NCI-H187 treated with DMSO at 0.1 percent for 48 hours (cell line): ENCODE data around the gene TPPP2.
"Not testable (repeated sequence)": the region's sequence is repeated elsewhere in the genome, so short reads cannot be mapped to it uniquely, and the experiment has no call there.

ENCODE experiments used
- DNase-seq: peaks from one replicate; lab custom pipeline; 2025; lab: John Stamatoyannopoulos, UW

TPPP2 gene

GRCh38 chr14:21038441-21039422, 8.7 kb downstream of the TPPP2 start:
- DNase-seq, result no peak

GRCh38 chr14:21039585-21040369, 9.8 kb downstream of the TPPP2 start:
- DNase-seq, result no peak

- DNase-seq, result no peak
Measured at GRCh38 chr14:21040370-21040925, 10.4 kb downstream of the TPPP2 start.

DNA sequence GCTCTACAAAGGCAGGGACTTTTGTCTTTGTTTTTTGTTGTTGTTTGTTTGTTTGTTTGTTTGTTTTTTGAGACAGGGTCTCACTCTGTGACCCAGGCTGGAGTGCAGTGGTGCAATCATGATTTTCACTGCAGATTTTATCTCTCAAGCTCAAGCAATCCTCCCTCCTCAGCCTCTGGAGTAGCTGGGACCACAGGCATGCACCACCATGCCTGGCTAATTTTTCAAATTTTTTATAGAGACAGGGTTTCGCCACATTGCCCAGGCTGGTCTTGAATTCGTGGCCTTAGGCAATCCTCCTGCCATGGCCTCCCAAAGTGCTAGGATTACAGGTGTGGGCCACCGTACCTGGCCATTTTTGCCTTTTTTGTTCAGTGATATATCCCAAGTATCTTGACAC, 10.9 kb downstream of the TPPP2 start:
- not testable (repeated sequence) for DNase-seq

- no peak for DNase-seq
Measured at GRCh38 chr14:21041676-21042433, 11.8 kb downstream of the TPPP2 start, which contains the start of gene RNASE7. RNASE7 (plus strand) TSS chr14:21042362; CDS start chr14:21042993, 631 bp downstream.

DNA sequence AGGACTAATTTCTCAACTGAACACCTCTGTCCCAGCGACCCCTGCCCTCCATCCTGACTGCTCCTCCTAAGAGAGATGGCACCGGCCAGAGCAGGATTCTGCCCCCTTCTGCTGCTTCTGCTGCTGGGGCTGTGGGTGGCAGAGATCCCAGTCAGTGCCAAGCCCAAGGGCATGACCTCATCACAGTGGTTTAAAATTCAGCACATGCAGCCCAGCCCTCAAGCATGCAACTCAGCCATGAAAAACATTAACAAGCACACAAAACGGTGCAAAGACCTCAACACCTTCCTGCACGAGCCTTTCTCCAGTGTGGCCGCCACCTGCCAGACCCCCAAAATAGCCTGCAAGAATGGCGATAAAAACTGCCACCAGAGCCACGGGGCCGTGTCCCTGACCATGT, 12.9 kb downstream of the TPPP2 start:
- DNase-seq, result no peak

- no peak for DNase-seq
Measured at GRCh38 chr14:21043387-21043973, 13.5 kb downstream of the TPPP2 start.

DNA sequence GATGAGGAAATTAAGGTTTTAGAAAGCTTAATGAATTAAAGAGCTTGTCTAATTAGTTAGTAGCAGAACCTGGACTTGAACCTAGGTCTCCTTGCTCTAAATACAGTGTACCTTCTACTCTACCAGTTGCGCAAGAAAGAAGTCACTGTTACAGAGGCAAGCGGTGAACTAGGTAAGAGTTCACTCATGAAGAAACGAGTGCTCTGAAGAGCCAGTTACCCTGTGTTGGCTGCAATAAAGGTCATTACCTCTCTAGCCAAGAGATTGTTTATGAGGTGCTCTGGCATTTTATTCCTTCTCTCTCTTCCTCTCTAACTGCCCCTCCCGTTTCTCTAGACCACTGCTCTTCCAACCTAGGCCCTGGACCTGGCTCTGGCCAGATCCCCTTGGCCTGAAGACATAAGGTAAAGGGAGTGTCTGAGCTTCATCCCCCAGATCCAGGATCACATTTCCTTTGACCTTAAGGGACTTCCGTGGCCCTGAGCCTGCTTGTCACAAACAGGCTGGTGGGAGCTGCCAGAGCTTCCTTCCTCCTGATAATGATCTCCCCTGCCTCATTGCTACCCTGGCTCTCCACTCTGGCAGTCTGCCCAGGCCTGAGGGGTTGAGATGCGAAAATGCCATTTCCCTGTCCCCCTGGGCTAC, 14.1 kb downstream of the TPPP2 start:
- no peak for DNase-seq

GRCh38 chr14:21047378-21047781, 17.4 kb downstream of the TPPP2 start:
- no peak for DNase-seq

DNA sequence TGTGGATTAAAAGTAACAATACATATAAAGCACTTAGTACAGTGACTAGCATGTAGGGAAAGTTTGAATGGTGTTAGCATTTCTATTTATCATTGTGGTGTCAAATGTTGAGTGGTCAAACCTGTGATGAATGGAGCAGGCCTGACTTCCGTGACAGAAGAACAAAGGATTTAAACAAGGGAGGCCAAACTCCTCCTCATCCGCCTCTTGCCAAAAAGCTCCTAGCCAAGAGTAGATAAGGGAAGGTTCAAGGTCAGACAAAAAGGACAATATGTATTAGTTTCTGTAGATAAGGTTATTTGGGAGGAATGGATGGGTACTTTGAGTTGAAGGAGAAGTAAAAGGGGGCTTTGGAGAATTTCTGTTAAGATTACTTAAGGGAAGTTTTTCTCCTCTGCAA, 18.6 kb downstream of the TPPP2 start:
- DNase-seq, result no peak

DNA sequence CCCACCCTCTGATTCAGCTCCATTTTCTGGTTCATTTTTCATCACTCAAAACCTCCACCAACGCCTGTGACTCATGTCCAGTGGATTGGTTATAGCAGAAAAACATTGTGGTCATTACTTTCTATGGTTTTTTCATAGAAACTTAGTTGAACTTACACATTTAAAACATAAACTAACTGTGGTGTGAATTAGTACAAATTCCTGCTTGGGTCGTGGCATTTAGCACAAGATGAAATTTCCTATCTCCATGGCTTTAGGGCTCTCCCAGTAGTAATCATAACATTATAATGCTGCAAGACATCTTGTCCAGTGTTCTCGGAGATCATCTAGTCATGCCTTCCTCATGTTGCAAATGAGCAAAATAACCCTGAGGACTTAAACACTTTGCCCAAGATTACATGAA, 19.3 kb downstream of the TPPP2 start:
- DNase-seq, result no peak

- no peak for DNase-seq
Measured at GRCh38 chr14:21050597-21050996, 20.6 kb downstream of the TPPP2 start.

DNA sequence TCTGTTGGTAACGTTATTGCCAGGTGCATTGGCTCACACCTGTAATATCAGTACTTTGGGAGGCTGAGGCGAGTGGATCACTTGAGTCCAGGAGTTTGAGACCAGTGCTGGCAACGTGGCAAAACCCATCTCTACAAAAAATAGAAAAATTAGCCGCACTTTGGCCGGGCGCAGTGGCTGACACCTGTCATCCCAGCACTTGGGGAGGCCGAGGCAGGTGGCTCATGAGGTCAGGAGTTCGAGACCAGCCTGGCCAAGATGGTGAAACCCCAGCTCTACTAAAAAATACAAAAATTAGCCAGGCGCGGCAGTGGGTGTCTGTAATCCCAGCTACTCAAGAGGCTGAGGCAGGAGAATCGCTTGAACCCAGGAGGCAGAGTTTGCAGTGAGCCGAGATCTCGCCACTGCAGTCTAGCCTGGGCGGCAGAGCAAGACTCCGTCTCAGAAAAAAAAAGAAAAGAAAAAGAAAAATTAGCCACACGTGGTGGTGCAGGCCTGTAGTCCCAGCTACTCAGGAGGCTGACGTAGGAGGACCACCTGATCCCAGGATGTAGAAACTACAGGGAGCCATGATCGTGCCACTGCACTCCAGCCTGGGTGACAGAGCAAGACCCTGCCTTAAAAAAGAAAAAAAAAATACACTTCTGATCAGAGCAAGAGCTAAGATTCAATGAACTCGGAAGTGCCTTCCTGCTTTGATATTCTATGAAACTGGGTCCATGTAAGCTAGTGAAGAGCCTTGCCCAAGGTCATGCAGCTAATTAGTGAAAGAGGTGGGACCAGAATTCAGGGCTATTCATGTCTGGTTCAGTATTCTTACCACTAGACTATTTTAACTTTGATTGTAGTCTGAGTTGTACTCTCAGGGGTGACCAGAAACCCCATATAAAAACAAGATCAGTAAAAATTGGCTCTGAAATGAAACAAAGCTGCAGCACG, 23.4 kb downstream of the TPPP2 start:
- DNase-seq, result no peak

- DNase-seq, result no peak
Measured at GRCh38 chr14:21054123-21054767, 24.2 kb downstream of the TPPP2 start.

DNA sequence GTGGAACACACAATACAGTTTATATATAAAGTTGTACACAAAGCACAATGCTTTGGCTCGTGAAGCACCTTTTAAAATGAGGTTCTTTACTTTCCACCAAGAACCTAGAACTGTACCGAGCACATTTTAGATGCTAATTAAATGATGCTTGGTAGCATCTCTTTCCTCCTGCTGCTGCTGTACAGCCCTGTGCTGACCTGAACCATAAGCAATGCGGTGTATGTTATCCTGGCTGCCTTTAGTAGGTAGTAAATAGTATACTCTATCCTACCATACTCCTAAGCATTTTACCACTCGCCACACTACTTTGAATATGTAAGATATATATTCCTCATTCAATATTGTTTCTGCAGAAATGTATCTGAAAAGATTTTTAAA, 24.7 kb downstream of the TPPP2 start:
- DNase-seq, result no peak

DNA sequence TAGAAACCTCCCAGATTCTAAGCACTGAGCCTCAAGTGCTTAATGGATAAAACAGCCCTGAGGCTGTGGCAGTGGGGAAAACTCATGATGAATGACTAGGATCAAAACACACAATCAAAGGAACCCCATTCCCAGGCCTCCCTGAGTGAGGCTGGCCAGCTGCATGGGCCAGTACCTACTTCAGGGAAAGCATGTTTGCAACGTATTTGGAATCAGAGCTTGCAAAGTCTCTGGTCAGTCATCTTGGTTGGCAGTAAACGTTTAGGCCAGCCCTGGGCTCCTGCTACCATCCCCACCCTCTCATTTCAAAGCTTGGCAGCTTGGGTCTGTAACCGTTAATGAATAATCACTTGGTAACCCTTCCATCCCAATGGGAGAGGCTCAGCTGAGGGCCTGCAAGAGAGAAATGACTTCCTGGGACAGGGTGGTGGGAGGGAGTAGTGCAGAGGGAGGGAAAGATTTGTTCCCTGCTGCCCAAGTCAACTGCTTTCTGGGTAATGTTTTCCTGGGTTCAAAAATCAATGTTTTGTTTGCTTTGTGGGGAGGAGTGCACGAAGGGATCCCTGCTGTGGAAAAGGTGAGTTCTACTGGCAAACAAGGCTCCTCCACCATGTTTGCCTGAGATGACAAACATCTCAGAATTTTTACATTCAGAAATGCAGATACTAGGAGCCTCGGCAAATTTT, 25.6 kb downstream of the TPPP2 start:
- DNase-seq, result no peak

DNA sequence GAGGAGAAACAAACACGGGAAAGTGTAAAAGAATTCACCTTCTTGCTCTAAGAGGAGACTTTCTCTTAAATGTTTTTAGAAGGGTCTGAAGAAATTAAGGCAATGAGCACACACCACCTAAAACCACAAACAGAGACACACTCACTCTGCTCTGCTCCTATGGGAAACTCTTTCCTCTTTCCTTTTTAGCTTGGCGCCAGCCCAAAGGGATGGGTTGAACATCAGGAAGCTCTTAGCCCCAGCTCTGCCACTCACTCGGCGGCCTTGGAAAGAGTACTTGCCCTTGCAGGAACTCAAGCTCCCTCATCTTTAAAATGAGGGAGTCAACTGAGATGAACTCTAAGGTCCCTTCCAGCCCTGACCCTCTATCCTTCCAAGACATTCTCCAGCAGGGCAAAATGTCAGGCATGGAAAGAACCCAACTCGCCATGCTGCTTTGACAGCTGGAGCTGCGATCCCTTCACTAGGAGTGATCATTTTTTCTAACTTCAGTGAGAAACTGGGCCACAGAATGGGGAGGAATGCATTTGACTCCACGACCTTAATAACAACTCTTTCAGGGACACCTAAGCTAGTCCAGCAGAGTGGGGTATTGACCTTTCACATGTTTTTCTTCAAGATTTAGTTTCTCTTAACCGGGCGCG, 26.6 kb downstream of the TPPP2 start:
- no peak for DNase-seq
